ENCODE results near the gene SHC3. TPM values are rescaled to one million over a fixed set of nuclear protein-coding genes. Genes with fewer than 3 reads are reported as not detected.

Gene SHC3
- total and polyA plus RNA-seq, 2 experiments from 2014 or later: 1.3 to 2.9 TPM

- Histone ChIP-seq H3K27me3 (ENCODE audit: insufficient read depth) (no peaks in the 10 kb centered on the region), H3K9me2 (ENCODE audit: insufficient read depth) (0 out of 2 replicates have a peak, but pooled peaks cover 5% of the 10 kb centered on the region), H3K27ac (ENCODE audit: low read depth) (no peak overlapping the region), H3K4me1 (ENCODE audit: insufficient read depth) (no peaks in the 10 kb centered on the region), H2AFZ (no peak overlapping the region), H4K20me1 (replicated peaks; ENCODE audit: insufficient read depth) (no peaks in the 10 kb centered on the region), H3K4me2 (no peak overlapping the region), H3K79me2 (replicated peaks; ENCODE audit: insufficient read depth) (no peaks in the 10 kb centered on the region), H3K4me3 (no peak overlapping the region), H3K36me3 (ENCODE audit: insufficient read depth) (no peaks in the 10 kb centered on the region), H3F3A (replicated peaks; ENCODE audit: low read depth) (no peaks in the 10 kb centered on the region)
- Mint-ChIP-seq H3K36me3 (ENCODE audit: low read depth) (no peaks in the 10 kb centered on the region), H3K4me1 (no peaks in the 10 kb centered on the region), H3K9me3 (no peaks in the 10 kb centered on the region), H3K27me3 (ENCODE audit: insufficient read depth, low read depth, poor library complexity) (peaks cover 2% of the 10 kb centered on the region), H3K4me3 (no peak overlapping the region), H3K27ac (no peak overlapping the region)
- ATAC-seq: no peak
- no peak for TF ChIP-seq ETS1 (IDR thresholded peaks at IDR 0.05)
- no peak for TF ChIP-seq CTCF (conservative IDR thresholded peaks at IDR 0.05; ENCODE audit: low read depth in 2 of 2)
- TF ChIP-seq EZH2phosphoT487 (IDR thresholded peaks at IDR 0.05; ENCODE audit: unreplicated experiment): no peak
- TF ChIP-seq ZNF331 (CRISPR knock-in tag; IDR thresholded peaks at IDR 0.05; ENCODE audit: low read depth): no peak
- TF ChIP-seq EZH2 (IDR thresholded peaks at IDR 0.05; ENCODE audit: low read depth, unreplicated experiment): no peak
- TF ChIP-seq ZNF114 (CRISPR knock-in tag; IDR thresholded peaks at IDR 0.05): no peak
- no peak for TF ChIP-seq JUNB (IDR thresholded peaks at IDR 0.05; ENCODE audit: unreplicated experiment)
- TF ChIP-seq NANOG (IDR thresholded peaks at IDR 0.05; ENCODE audit: borderline replicate concordance): no peak
- TF ChIP-seq POLR2AphosphoS5 (IDR thresholded peaks at IDR 0.05; ENCODE audit: low read depth): no peak
- TF ChIP-seq ZNF462 (CRISPR knock-in tag; IDR thresholded peaks at IDR 0.05): no peak
- TF ChIP-seq CREB1 (CRISPR knock-in tag; IDR thresholded peaks at IDR 0.05; ENCODE audit: low read depth): no peak
- TF ChIP-seq STAT1 (IDR thresholded peaks at IDR 0.05; ENCODE audit: unreplicated experiment): no peak
- no peak for TF ChIP-seq REST (IDR thresholded peaks at IDR 0.05; ENCODE audit: unreplicated experiment)
- no peak for DNase-seq (ENCODE audit: low spot score)
Measured at GRCh38 chr9:89037891-89038290, 140.7 kb downstream of the SHC3 start.

Data from GM23338 (cell line).